Embryonic facial prominence (tissue), 1 donor: ENCODE data around the gene ITM2C.
A peak's percentile ranks its signal among the peaks of the same experiment; 100 is the strongest.

ENCODE experiments used
- DNase-seq: peaks from one replicate; pipeline ENCODE4 v3.0.0-alpha.2; 2016; ENCODE audit errors: extremely low spot score

ITM2C gene, protein sequence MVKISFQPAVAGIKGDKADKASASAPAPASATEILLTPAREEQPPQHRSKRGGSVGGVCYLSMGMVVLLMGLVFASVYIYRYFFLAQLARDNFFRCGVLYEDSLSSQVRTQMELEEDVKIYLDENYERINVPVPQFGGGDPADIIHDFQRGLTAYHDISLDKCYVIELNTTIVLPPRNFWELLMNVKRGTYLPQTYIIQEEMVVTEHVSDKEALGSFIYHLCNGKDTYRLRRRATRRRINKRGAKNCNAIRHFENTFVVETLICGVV

GRCh38 chr2:230864605-230865306 lies at the start of gene ITM2C:
ITM2C (plus strand) TSS chr2:230864942; CDS start chr2:230865026, 84 bp downstream.
- peak; percentile 78 for DNase-seq

GRCh38 chr2:230815088-230815487 lies 49.7 kb upstream of the ITM2C start:
- no peak for DNase-seq

GRCh38 chr2:230816735-230817134 lies 48.0 kb upstream of the ITM2C start:
- no peak for DNase-seq

GRCh38 chr2:230819433-230819832 lies 45.3 kb upstream of the ITM2C start:
- DNase-seq = no peak

- no peak for DNase-seq
These were observed 43.3 kb upstream of the ITM2C start for GRCh38 chr2:230821261-230821990.

GRCh38 chr2:230821991-230822520 lies 42.7 kb upstream of the ITM2C start:
- no peak for DNase-seq

DNA sequence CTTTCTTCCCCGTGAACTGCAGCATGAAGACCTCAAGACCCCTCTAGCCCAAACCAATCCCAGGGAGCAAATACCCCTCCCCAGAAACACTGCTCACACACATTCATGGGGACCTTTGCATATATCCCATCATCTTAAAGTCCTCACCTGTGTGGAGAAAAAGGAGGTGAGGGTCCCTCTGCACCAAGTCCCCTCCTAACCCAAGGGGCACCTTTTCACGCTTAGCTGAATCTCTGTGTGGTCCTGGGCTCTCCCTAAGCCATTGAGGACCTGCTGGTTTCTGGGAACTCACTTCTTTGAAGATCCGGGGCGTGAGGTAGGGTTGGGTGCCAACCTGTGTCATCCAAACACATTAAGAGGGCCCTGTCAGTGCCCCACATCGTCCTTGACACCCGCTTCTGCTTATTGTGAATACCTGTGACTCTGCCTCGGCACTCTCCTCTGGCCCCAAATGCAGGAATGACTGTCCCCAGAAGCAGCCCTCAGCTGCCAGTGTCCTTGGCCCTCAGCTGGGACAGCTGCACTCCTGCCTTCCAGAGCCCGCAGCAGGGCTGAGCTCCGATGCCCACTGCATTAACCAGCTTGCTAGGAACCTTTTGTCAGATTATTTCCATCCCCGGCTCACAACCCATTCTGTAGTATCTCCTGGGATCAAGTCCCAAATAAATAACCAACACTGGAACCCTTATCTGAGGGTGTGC lies 41.3 kb upstream of the ITM2C start:
- no peak for DNase-seq

GRCh38 chr2:230824406-230824978 lies 40.2 kb upstream of the ITM2C start:
- DNase-seq = peak; percentile 60

DNA sequence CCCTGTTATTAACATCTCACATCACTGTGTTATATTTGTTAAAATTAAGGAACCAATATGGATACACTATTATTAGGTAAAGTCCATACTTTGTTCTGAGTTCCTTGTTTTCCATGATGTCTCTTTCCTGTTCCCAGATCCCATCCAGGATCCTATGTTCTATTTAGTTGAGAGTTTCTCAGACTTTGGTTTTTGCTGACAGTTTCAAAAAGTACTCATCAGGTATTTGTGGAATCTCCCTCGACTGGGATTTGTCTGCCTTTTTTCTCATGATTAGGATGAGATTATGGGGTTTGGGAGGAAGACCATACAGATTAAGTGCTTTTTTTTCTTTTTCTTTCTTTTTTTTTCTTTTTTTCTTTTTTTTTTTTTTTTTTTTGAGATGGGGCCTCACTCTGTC lies 39.4 kb upstream of the ITM2C start:
- no peak for DNase-seq

- no peak for DNase-seq
These were observed 36.9 kb upstream of the ITM2C start for GRCh38 chr2:230827774-230828271.

DNA sequence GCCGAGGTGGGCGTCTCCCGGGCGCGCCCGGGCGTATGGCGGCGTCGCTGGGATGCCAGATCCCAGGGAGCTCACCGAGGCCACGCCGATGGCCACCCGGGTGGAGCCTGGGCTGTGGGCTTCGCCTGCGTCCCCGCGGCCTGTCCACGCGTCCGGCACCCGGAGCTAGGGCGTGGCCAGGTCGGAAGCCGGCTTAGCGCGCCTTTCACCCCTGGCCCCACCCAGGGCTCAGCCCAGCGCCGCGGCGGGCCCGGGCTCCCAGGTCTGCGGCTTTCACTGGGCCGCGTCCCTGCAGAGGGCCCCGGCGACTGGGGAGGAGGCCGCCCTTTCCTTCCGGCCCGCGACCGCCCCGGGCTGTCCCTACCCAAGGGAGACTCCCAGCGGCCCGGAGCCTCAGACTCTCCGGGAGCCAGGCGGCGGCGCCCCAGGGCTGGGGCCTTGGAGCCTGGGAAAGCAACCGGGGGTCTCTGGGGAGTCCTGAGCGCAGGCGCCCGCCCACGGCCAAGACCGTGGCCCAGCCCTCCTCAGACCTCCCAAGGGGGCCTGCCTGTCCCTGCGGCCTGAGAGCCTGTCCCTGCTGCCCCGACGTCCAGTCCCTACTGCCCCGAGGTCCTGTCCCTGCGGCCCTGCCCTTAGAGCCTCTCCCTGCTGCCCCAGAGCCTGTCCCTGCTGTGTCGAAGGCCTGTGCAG lies 36.3 kb upstream of the ITM2C start:
- no peak for DNase-seq

- no peak for DNase-seq
These were observed 35.4 kb upstream of the ITM2C start for GRCh38 chr2:230829293-230829692.

DNA sequence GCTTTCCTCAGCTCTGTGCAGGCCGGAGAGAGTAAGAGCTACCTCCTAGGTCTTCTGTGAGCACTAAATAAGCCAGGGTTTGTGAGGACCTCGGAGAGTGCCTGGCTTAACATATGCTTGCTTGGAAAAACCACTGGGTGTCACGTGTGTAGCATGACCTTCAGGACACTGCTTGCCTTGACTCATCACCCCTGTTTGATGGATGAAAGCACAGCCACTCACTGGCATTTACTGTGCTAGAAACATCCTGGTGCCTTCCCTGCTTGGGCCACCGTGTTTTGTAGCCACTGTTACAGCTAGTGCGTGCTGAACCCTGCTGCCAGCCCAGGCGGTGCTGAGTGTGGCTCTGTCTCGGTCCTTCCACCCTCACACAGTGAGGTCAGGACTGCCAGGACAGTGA lies 34.8 kb upstream of the ITM2C start:
- no peak for DNase-seq

- no peak for DNase-seq
These were observed 34.3 kb upstream of the ITM2C start for GRCh38 chr2:230830428-230830827.

DNA sequence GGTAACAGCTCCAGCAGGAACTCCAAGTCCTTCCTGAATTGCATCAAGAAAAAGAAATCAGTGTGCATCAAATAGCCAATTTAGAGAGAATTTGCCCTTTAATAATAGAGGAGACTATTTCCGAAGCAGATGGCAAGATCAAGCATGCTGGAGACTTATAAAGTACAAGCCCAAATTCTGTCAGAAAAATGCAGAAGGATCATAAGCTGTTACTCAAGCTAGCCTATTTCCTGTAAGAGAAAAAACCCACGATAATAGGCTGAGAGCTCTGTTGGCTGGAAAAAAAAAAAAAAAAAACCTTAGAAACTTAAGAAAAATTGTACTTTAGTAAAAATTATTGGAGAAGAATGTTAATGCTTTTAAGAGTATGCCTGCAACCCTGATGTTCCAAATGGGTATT lies 24.4 kb upstream of the ITM2C start:
- DNase-seq = no peak

DNA sequence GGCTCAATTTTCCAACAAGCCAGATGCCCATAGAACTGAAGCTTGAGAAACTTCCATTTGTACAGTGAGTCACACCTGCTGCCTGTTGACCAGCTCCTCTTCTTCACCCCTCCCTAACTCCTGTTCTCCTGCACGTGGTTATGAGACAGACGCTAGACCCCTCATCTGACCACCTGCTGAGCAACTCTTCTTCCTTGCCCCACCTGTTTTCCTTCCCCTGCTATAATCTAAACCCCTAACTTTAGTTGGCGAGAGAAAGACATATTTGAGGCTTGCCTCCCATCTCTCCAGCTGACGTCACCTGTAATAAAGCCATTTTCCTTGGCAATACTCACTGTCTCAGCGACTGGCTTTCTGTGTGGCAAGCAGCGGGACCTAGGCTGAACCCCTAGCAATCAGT lies 22.3 kb upstream of the ITM2C start:
- no peak for DNase-seq

DNA sequence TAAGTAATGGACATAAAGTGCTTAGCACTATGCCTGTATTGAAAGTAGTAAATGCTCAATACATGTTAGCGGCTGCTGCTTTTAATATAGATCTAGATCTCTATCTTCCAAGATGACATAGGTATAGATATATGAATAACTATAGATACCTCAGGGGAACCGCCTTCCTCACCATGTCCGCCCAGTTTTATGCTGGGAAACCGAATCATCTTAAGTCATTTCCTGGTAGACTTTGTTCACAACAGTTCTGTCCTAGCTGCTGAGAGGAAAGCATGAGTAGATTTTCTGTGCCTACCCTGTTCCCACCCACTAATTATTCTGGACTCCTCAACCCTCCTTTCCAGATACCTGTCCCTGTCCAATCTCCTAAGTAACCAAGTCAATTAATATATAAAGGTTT lies 21.6 kb upstream of the ITM2C start:
- no peak for DNase-seq

GRCh38 chr2:230846360-230846759 lies 18.4 kb upstream of the ITM2C start:
- DNase-seq = no peak

DNA sequence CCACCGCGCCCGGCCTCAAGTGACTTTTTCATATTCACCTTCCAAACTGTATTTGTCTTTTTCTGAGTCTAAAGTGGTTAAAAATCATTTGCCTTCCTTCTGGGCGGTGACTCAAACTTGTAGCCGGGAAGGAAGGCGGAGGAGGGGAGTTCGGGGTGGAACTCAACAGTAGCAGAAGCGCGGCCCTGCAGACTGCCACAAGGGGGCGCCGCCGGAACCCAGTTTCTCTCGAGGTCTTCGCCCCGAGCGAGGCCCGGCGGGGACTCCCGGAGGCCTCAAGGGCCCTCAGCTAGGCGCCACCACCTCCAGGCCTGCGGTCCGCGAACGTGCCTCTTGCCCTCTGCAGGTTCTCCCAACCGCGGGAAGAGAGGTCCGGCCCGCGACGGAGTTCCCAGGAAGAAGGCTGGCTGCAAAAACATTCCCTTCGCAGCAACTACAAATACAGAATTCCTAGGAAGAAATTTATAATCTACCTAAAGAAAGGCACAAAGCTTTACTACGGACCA lies 16.8 kb upstream of the ITM2C start:
- DNase-seq = peak; percentile 60

- DNase-seq = no peak
These were observed 14.9 kb upstream of the ITM2C start for GRCh38 chr2:230849633-230850357.
